ENCODE results near the gene TUFM. TPM values are rescaled to one million over a fixed set of nuclear protein-coding genes. Genes with fewer than 3 reads are reported as not detected.

TUFM gene
- total and polyA plus RNA-seq, 2 of the 8 experiments (the other 6 are each of a cell fraction or from before 2014, with no cell fraction given) = 216 to 249 TPM

GRCh38 chr16:28834873-28835863 lies 11.0 kb downstream of the TUFM start:
- no peak overlapping the region for H2BK120ac ChIP-seq (replicated peaks; ENCODE audit: low read depth, low read length)
- H4K91ac ChIP-seq (replicated peaks; ENCODE audit: insufficient read length, low read length) = no peak overlapping the region
- 0 out of 2 replicates have a peak, but pooled peaks cover 2% of the 10 kb centered on the region for H3K79me1 ChIP-seq (ENCODE audit: low read depth, low read length)
- H3K4ac ChIP-seq (replicated peaks; ENCODE audit: insufficient read length, low read depth, low read length) = no peak overlapping the region
- no peak overlapping the region for H2BK5ac ChIP-seq (ENCODE audit: low read depth, low read length)
- no peak overlapping the region for H2BK20ac ChIP-seq (ENCODE audit: low read length)
- H3K9me3 ChIP-seq (ENCODE audit: insufficient read depth in 2 of 2, low read depth in 1 of 2, low read length in 1 of 2) = no peaks in the 10 kb centered on the region
- ChIA-PET POLR2A (ENCODE audit: partially characterized antibody) (interaction anchor here (1.3 to 23.4 kb wide), 5 partner anchors 5 to 40 kb away, joined by 3 to 756 read pairs (median 164); partner anchors contain the start of genes ATP2A1, ATXN2L, SH2B1 and TUFM), CTCF (ENCODE audit: partially characterized antibody) (interaction anchor here (1.3 to 4.5 kb wide), 3 partner anchors 11 to 110 kb away, joined by 3 to 26 read pairs (median 3); partner anchors contain the start of gene TUFM)
- TF ChIP-seq SRF (IDR thresholded peaks at IDR 0.05; ENCODE audit: low read depth, low read length) = no peak
- no peak for TF ChIP-seq SP2 (IDR thresholded peaks at IDR 0.05; ENCODE audit: low read length)
- TF ChIP-seq, protein P1, sequence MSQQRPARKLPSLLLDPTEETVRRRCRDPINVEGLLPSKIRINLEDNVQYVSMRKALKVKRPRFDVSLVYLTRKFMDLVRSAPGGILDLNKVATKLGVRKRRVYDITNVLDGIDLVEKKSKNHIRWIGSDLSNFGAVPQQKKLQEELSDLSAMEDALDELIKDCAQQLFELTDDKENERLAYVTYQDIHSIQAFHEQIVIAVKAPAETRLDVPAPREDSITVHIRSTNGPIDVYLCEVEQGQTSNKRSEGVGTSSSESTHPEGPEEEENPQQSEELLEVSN (IDR thresholded peaks at IDR 0.05) = no peak
- TF ChIP-seq POLR2A (IDR thresholded peaks at IDR 0.05; ENCODE audit: control extremely low read depth in 1 of 2, low read depth in 2 of 2, low read length in 2 of 2) = peak in 1 of 2 experiments; percentile 24; a peak in 1 of 3 replicates
- no peak for TF ChIP-seq YY1 (IDR thresholded peaks at IDR 0.05; ENCODE audit: low read depth, low read length)
- TF ChIP-seq TAF7 (optimal IDR thresholded peaks at IDR 0.05; ENCODE audit: borderline replicate concordance, low read depth, low read length) = no peak
- no peak for TF ChIP-seq KDM4A (IDR thresholded peaks at IDR 0.05; ENCODE audit: low read depth, low read length, severe bottlenecking)
- no peak overlapping the region for H3K14ac ChIP-seq (ENCODE audit: insufficient read length)
- no peak overlapping the region for H2BK15ac ChIP-seq (ENCODE audit: low read length)
- no peak overlapping the region for H3K4me2 ChIP-seq (ENCODE audit: insufficient read depth in 1 of 2, low read depth in 2 of 2, low read length in 2 of 2)
- no peaks in the 10 kb centered on the region; the same call in 1 of the 2 replicates for H3K23me2 ChIP-seq (ENCODE audit: low read depth, low read length)
- H4K8ac ChIP-seq (ENCODE audit: extremely low read depth, insufficient read depth, low read length) = no peak overlapping the region; the same call in 1 of the 2 replicates
- H3K4me3 ChIP-seq (ENCODE audit: extremely low read depth in 1 of 4, insufficient read depth in 2 of 4, low read depth in 3 of 4, low read length in 4 of 4) = no peak overlapping the region
- no peak overlapping the region for H3K27ac ChIP-seq (ENCODE audit: low read depth, low read length)
- no peak overlapping the region for H3K56ac ChIP-seq (replicated peaks; ENCODE audit: insufficient read length, low read depth, low read length)
- peaks cover 2 to 24% of the 10 kb centered on the region in 2 experiments for H4K20me1 ChIP-seq (replicated peaks in 1 of 2; ENCODE audit: control insufficient read depth in 1 of 2, insufficient read depth in 2 of 2, low read length in 2 of 2)
- H3K9ac ChIP-seq (replicated peaks in 1 of 4; ENCODE audit: extremely low read depth in 1 of 4, low read depth in 3 of 4, low read length in 3 of 4) = no peak overlapping the region
- H3K18ac ChIP-seq (ENCODE audit: extremely low read depth, low read length) = no peak overlapping the region
- 0 out of 4 replicates have a peak, but pooled peaks cover 0 to 3% of the 10 kb centered on the region in 2 experiments for H3K79me2 ChIP-seq (ENCODE audit: control insufficient read depth in 1 of 2, insufficient read depth in 2 of 2, low read length in 2 of 2)
- FAIRE-seq (no peak), DNase-seq (ENCODE audit: low read depth in 1 of 2, low spot score in 2 of 2) (no peak)
- H3K27me3 ChIP-seq (replicated peaks in 1 of 4; ENCODE audit: control insufficient read depth in 3 of 4, extremely low read depth in 1 of 4, insufficient read depth in 3 of 4, low read length in 3 of 4) = no peaks in the 10 kb centered on the region
- no peaks in the 10 kb centered on the region for H3K4me1 ChIP-seq (replicated peaks in 1 of 4; ENCODE audit: control insufficient read depth in 3 of 4, insufficient read depth in 4 of 4, low read length in 3 of 4)
- H3K23ac ChIP-seq (ENCODE audit: insufficient read length) = no peak overlapping the region
- WGBS, 2 experiments (ENCODE audit: extremely low coverage in 1 of 2, insufficient coverage in 1 of 2, insufficient read length in 1 of 2, insufficient replicate concordance in 2 of 2, low coverage in 1 of 2, low lambda C conversion rate in 2 of 2, missing lambda C conversion rate in 1 of 2) = 93% methylated on average over 25 of the region's 25 CpGs; no CpG with 5 or more reads in 1 of the 2 experiments
- no peak overlapping the region for H2AK5ac ChIP-seq (ENCODE audit: low read depth, low read length)
- H2AFZ ChIP-seq (ENCODE audit: low read length) = no peak overlapping the region
- H2BK12ac ChIP-seq (ENCODE audit: low read depth, low read length) = no peak overlapping the region
- peaks cover 51 to 83% (median 68%) of the 10 kb centered on the region in 4 experiments for H3K36me3 ChIP-seq (ENCODE audit: control insufficient read depth in 2 of 4, insufficient read depth in 4 of 4, low read length in 3 of 4)
- H4K5ac ChIP-seq (ENCODE audit: insufficient read length, low read depth, low read length) = no peak overlapping the region

All from H1 (cell line).